KMS-11 (cell line): ENCODE measurements around the gene RP2.

Experiments used
- H2AFZ ChIP-seq: fragments of 200-600 bp; sonication (generic); 2 replicates; pipeline ENCODE4 v1.6.1; 2016; ENCODE audit warnings: antibody characterized with exemption, mixed run types, low read depth
- H3K27ac ChIP-seq: fragments of 200-600 bp; sonication (generic); 2 replicates; pipeline ENCODE4 v1.6.1; 2016; ENCODE audit warnings: mild to moderate bottlenecking, mixed run types
- H3K27me3 ChIP-seq: fragments of 200-600 bp; sonication (generic); 2 replicates; pipeline ENCODE4 v1.6.1; 2017; ENCODE audit warnings: mild to moderate bottlenecking, low read depth, mixed run types, moderate library complexity; ENCODE audit not compliant: insufficient read depth
- H3K36me3 ChIP-seq: fragments of 200-600 bp; sonication (generic); 2 replicates; pipeline ENCODE4 v1.6.1; 2017; ENCODE audit warnings: mild to moderate bottlenecking, mixed run types; ENCODE audit not compliant: insufficient read depth
- H3K4me1 ChIP-seq: fragments of 200-600 bp; sonication (generic); 2 replicates; pipeline ENCODE4 v1.6.1; 2016; ENCODE audit warnings: mild to moderate bottlenecking, low read depth, mixed run types; ENCODE audit not compliant: poor library complexity, severe bottlenecking
- H3K4me2 ChIP-seq: fragments of 200-600 bp; sonication (generic); 2 replicates; pipeline ENCODE4 v1.7.0; 2016; ENCODE audit warnings: mild to moderate bottlenecking, mixed run types
- H3K4me3 ChIP-seq: fragments of 200-600 bp; sonication (generic); IDR thresholded peaks from 2 replicates; pipeline ENCODE4 v1.6.1; 2017; ENCODE audit warnings: low read depth, low read length, mixed read lengths; ENCODE audit not compliant: insufficient read depth
- H3K79me2 ChIP-seq: fragments of 200-600 bp; sonication (generic); 2 replicates; pipeline ENCODE4 v1.6.1; 2016; ENCODE audit warnings: low read depth, mixed run types; ENCODE audit not compliant: insufficient read depth
- H3K9ac ChIP-seq: fragments of 200-600 bp; sonication (generic); 2 replicates; pipeline ENCODE4 v1.6.1; 2016; ENCODE audit warnings: mild to moderate bottlenecking, mixed run types
- H4K20me1 ChIP-seq: fragments of 200-600 bp; sonication (generic); 2 replicates; pipeline ENCODE4 v1.6.1; 2016; ENCODE audit warnings: mild to moderate bottlenecking, mixed run types; ENCODE audit not compliant: insufficient read depth
- CTCF ChIP-seq: fragments of 200-600 bp; sonication (generic); conservative IDR thresholded peaks from 2 replicates; pipeline ENCODE4 v1.6.1; 2017; ENCODE audit warnings: low read depth, mild to moderate bottlenecking, antibody characterized with exemption, low read length, moderate library complexity, mixed read lengths

RP2 gene

GRCh38 chrX:46873746-46874145 lies 36.9 kb downstream of the RP2 start:
- TF ChIP-seq CTCF: no peak
- Histone ChIP-seq H2AFZ (no peak overlapping the region), H3K4me2 (no peak overlapping the region), H3K36me3 (no peaks in the 10 kb centered on the region), H3K27me3 (no peaks in the 10 kb centered on the region), H3K27ac (no peak overlapping the region), H3K79me2 (no peaks in the 10 kb centered on the region), H3K4me3 (no peak overlapping the region), H4K20me1 (no peaks in the 10 kb centered on the region), H3K9ac (no peak overlapping the region), H3K4me1 (no peaks in the 10 kb centered on the region)

- Histone ChIP-seq H3K27ac (no peak overlapping the region), H3K4me1 (no peaks in the 10 kb centered on the region), H3K9ac (no peak overlapping the region), H3K4me3 (no peak overlapping the region), H2AFZ (no peak overlapping the region), H3K27me3 (no peaks in the 10 kb centered on the region), H3K4me2 (no peak overlapping the region), H3K79me2 (no peaks in the 10 kb centered on the region), H4K20me1 (no peaks in the 10 kb centered on the region), H3K36me3 (no peaks in the 10 kb centered on the region)
- TF ChIP-seq CTCF: no peak
Observed at GRCh38 chrX:46876901-46877300, 40.1 kb downstream of the RP2 start.

GRCh38 chrX:46882266-46882665 lies 45.4 kb downstream of the RP2 start:
- H3K79me2 ChIP-seq: no peaks in the 10 kb centered on the region
- peaks cover 16% of the 10 kb centered on the region for H3K4me1 ChIP-seq
- no peaks in the 10 kb centered on the region for H4K20me1 ChIP-seq
- no peak for TF ChIP-seq CTCF
- no peak overlapping the region for H2AFZ ChIP-seq
- no peak overlapping the region for H3K27ac ChIP-seq
- no peak overlapping the region for H3K4me3 ChIP-seq
- no peak overlapping the region for H3K4me2 ChIP-seq
- no peaks in the 10 kb centered on the region for H3K27me3 ChIP-seq
- no peaks in the 10 kb centered on the region for H3K36me3 ChIP-seq
- H3K9ac ChIP-seq: no peak overlapping the region

- Histone ChIP-seq H3K4me2 (peak overlapping the region; percentile 25; the same call in 1 of the 2 replicates), H3K4me1 (peaks cover 16% of the 10 kb centered on the region)
- TF ChIP-seq CTCF: no peak
Observed at GRCh38 chrX:46884799-46885198, 48.0 kb downstream of the RP2 start.

More at GRCh38 chrX:46884799-46885198, 48.0 kb downstream of the RP2 start:
- no peak overlapping the region for H3K9ac ChIP-seq
- no peaks in the 10 kb centered on the region for H4K20me1 ChIP-seq
- no peak overlapping the region for H3K27ac ChIP-seq
- H3K27me3 ChIP-seq: no peaks in the 10 kb centered on the region
- H2AFZ ChIP-seq: no peak overlapping the region
- H3K79me2 ChIP-seq: no peaks in the 10 kb centered on the region
- no peaks in the 10 kb centered on the region for H3K36me3 ChIP-seq
- no peak overlapping the region for H3K4me3 ChIP-seq
